ENCODE data around the gene TTC27. TPM values are rescaled to one million over a fixed set of nuclear protein-coding genes. Genes with fewer than 3 reads are reported as not detected.
"Not testable (repeated sequence)": the region's sequence is repeated elsewhere in the genome, so short reads cannot be mapped to it uniquely, and the experiment has no call there.

Gene TTC27
- total RNA-seq, 6 experiments from 2014 or later = 20.0 to 24.7 (median 23.9) TPM

DNA sequence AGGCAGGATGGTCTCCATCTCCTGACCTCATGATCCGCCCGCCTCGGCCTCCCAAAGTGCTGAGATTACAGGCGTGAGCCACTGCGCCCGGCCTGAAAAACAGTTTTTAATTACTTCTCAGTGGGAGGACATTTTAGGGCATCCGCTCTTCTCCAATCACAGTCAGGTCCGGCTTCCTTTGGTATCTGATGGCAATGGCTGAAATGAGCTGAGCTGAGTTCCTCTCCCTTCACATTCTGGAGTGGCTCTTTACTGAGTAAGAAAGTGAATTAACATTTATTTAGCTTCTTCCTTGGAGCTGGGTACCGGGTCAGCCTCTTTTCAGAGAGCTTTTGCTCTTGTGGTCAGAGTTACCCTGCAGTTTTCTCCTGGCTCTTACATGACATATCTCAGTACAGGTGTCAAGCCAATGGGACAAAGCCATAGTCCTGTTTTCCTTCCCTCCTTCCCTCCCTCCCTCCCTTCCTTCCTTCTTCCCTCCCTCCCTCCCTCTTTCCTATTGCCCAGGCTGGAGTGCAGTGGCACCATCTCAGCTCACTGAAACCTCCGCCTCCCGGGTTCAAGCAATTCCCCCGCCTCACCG lies 1.1 kb upstream of the TTC27 start:
- Mint-ChIP-seq H3K36me3 (ENCODE audit: low read depth) (peaks cover 27% of the 10 kb centered on the region), H3K4me3 (peak overlapping the region; percentile 94; the same call in 1 of the 2 replicates)

DNA sequence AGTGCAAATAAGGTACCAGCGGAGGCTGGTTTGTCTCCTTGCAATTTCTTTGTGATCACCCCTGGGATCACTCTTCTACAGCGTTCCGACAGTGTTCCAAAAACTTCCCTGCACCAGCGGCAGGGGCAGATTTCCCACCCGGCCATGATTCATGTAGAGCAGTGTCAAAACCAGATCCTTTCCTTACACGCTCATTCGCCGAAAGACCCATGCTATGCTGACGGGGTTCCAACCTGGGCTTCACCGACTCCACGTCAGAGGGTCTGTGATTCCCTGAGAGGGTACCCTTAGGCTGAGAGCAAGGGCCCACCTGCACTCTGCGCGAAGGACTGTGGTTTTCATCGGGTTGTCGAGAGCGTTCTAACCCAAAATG lies 423 bp upstream of the TTC27 start:
- peak overlapping the region; percentile 94 for H3K4me3 Mint-ChIP-seq
- peaks cover 32% of the 10 kb centered on the region for H3K4me1 Mint-ChIP-seq (ENCODE audit: low read depth)
- peaks cover 7% of the 10 kb centered on the region for H3K27me3 Mint-ChIP-seq (ENCODE audit: insufficient read depth)
- TF ChIP-seq, protein P1, sequence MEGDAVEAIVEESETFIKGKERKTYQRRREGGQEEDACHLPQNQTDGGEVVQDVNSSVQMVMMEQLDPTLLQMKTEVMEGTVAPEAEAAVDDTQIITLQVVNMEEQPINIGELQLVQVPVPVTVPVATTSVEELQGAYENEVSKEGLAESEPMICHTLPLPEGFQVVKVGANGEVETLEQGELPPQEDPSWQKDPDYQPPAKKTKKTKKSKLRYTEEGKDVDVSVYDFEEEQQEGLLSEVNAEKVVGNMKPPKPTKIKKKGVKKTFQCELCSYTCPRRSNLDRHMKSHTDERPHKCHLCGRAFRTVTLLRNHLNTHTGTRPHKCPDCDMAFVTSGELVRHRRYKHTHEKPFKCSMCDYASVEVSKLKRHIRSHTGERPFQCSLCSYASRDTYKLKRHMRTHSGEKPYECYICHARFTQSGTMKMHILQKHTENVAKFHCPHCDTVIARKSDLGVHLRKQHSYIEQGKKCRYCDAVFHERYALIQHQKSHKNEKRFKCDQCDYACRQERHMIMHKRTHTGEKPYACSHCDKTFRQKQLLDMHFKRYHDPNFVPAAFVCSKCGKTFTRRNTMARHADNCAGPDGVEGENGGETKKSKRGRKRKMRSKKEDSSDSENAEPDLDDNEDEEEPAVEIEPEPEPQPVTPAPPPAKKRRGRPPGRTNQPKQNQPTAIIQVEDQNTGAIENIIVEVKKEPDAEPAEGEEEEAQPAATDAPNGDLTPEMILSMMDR (IDR thresholded peaks at IDR 0.05) = peak; percentile 44; the same call in 1 of the 2 replicates
- H3K36me3 Mint-ChIP-seq (ENCODE audit: low read depth) = peaks cover 30% of the 10 kb centered on the region
- no peaks in the 10 kb centered on the region for H3K9me3 Mint-ChIP-seq
- H3K27ac Mint-ChIP-seq = peak overlapping the region; percentile 89
- DNase-seq = peak; percentile 46

More for the DNA sequence above, 1.1 kb upstream of the TTC27 start:
- Mint-ChIP-seq H3K4me1 (ENCODE audit: low read depth) (peaks cover 25% of the 10 kb centered on the region), H3K27me3 (ENCODE audit: insufficient read depth) (peaks cover 7% of the 10 kb centered on the region; the same call in 1 of the 2 replicates), H3K9me3 (no peaks in the 10 kb centered on the region), H3K27ac (no peak overlapping the region)
- no peak for DNase-seq
- TF ChIP-seq, protein P1 (IDR thresholded peaks at IDR 0.05) = no peak

DNA sequence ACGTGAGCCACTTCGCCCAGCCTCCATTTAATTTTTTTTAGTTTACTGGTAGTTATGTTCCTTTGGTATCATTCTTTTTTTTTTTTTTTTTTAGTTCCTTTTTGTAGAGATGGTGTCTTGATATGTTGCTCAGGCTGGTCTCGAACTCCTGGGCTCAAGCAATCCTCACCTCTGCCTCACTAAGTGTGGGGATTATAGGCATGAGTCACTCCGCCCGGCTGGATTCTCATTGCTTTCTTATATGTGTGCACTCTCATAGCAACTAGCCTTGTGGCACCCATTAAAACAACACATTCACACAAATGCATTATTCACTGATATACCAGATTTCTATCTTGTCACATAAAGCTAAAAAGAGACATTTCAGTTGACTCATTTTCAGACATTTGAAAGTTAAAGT lies 4.2 kb downstream of the TTC27 start:
- Mint-ChIP-seq H3K4me3 (peak overlapping the region; percentile 47; the same call in 1 of the 2 replicates), H3K36me3 (ENCODE audit: low read depth) (peaks cover 26% of the 10 kb centered on the region), H3K9me3 (no peaks in the 10 kb centered on the region), H3K4me1 (ENCODE audit: low read depth) (peaks cover 34% of the 10 kb centered on the region), H3K27me3 (ENCODE audit: insufficient read depth) (peaks cover 7% of the 10 kb centered on the region), H3K27ac (peak overlapping the region; percentile 92)
- TF ChIP-seq, protein P1 (IDR thresholded peaks at IDR 0.05) = no peak
- peak; percentile 93 for DNase-seq

DNA sequence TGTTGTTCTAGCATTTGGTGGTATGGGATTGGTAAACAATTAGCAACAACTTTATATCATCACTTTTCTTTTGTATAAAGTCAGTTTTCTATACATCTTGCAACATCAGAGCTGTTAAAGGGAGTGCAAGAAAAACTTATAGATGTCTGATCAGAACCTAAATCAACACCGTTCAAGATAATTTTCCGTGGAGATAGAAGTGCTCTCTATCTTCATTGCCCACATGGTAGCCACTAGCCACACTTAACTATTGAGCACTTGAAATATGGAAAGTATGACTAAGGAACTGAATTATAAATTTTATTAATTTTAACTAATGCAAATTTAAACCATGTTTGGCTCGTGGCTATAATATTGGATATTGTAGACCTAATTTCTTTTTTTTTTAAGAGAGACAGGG lies 5.2 kb downstream of the TTC27 start:
- Mint-ChIP-seq H3K9me3 (no peaks in the 10 kb centered on the region), H3K4me3 (no peak overlapping the region), H3K27me3 (ENCODE audit: insufficient read depth) (peaks cover under 1% of the 10 kb centered on the region), H3K4me1 (ENCODE audit: low read depth) (peaks cover 25% of the 10 kb centered on the region), H3K36me3 (ENCODE audit: low read depth) (peaks cover 26% of the 10 kb centered on the region), H3K27ac (no peak overlapping the region; the same call in 1 of the 2 replicates)
- TF ChIP-seq, protein P1 (IDR thresholded peaks at IDR 0.05) = no peak
- DNase-seq = no peak

DNA sequence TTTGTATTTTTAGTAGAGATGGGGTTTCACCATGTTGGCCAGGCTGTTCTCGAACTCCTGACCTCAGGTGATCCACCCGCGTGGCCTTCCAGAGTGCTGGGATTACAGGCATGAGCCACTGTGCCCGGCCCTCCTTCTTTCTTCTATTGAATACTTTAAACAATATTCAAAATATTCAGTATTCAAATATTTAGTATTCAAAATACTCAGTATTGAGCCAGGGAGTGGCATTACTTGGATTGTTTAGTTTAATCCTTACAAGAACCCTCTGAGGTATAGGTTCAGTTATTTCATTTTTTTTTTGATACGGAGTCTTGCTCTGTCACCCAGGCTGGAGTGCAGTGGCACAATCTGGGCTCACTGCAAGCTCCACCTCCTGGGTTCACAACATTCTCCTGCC lies 10.7 kb downstream of the TTC27 start:
- H3K36me3 Mint-ChIP-seq (ENCODE audit: low read depth); H3K9me3 Mint-ChIP-seq; H3K4me1 Mint-ChIP-seq (ENCODE audit: low read depth); H3K27me3 Mint-ChIP-seq (ENCODE audit: insufficient read depth); H3K4me3 Mint-ChIP-seq; DNase-seq; H3K27ac Mint-ChIP-seq: not testable (repeated sequence)

DNA sequence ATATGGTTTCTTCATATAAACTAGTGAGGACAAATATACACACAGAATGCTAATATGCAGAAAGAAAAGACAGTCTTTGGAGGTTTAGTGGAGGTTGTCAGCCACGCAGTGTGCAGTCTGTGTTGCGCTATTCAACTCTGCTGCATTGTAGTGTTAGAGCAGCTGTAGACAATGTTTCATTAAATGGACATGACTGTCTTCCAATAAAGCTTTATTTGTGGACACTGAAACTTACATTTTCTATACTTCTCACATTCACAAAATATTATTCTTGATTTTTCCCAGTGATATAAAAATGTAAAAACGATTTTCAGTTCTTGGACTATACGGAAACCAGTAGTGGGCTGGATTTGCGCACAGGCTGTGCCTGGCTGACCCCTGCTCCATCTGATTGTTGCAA lies 13.3 kb downstream of the TTC27 start:
- Mint-ChIP-seq H3K36me3 (ENCODE audit: low read depth) (peaks cover 4% of the 10 kb centered on the region; the same call in 1 of the 2 replicates), H3K9me3 (no peaks in the 10 kb centered on the region), H3K4me1 (ENCODE audit: low read depth) (no peaks in the 10 kb centered on the region; the same call in 1 of the 2 replicates), H3K4me3 (no peak overlapping the region), H3K27me3 (ENCODE audit: insufficient read depth) (no peaks in the 10 kb centered on the region; the same call in 1 of the 2 replicates), H3K27ac (no peak overlapping the region)
- DNase-seq = no peak
- TF ChIP-seq, protein P1 (IDR thresholded peaks at IDR 0.05) = no peak
